HG02798 (cell line): ENCODE results near the gene NPY5R.

Source experiments
- ATAC-seq: cut with Tn5 transposase; IDR thresholded peaks from one replicate; pipeline ENCODE4 v1.9.1; 2021; ENCODE audit warnings: mild to moderate bottlenecking; ENCODE audit not compliant: unreplicated experiment, poor library complexity

Gene NPY5R

GRCh38 chr4:163384434-163384833, 40.7 kb downstream of the NPY5R start:
- no peak for ATAC-seq

- ATAC-seq: no peak
These were observed 41.2 kb downstream of the NPY5R start for GRCh38 chr4:163384926-163385325.

GRCh38 chr4:163385466-163385865, 41.8 kb downstream of the NPY5R start:
- no peak for ATAC-seq

GRCh38 chr4:163391756-163392155, 48.1 kb downstream of the NPY5R start:
- no peak for ATAC-seq

- ATAC-seq: no peak
These were observed 48.6 kb downstream of the NPY5R start for GRCh38 chr4:163392328-163392727.

GRCh38 chr4:163393471-163393870, 49.8 kb downstream of the NPY5R start:
- no peak for ATAC-seq

- no peak for ATAC-seq
These were observed 51.4 kb downstream of the NPY5R start for GRCh38 chr4:163395055-163395454.

- no peak for ATAC-seq
These were observed 52.1 kb downstream of the NPY5R start for GRCh38 chr4:163395758-163396157.

- no peak for ATAC-seq
These were observed 54.5 kb downstream of the NPY5R start for GRCh38 chr4:163398238-163398637.

- ATAC-seq: no peak
These were observed 57.2 kb downstream of the NPY5R start for GRCh38 chr4:163400911-163401310.
